ENCODE data around the gene PEX14.

PEX14 gene

DNA sequence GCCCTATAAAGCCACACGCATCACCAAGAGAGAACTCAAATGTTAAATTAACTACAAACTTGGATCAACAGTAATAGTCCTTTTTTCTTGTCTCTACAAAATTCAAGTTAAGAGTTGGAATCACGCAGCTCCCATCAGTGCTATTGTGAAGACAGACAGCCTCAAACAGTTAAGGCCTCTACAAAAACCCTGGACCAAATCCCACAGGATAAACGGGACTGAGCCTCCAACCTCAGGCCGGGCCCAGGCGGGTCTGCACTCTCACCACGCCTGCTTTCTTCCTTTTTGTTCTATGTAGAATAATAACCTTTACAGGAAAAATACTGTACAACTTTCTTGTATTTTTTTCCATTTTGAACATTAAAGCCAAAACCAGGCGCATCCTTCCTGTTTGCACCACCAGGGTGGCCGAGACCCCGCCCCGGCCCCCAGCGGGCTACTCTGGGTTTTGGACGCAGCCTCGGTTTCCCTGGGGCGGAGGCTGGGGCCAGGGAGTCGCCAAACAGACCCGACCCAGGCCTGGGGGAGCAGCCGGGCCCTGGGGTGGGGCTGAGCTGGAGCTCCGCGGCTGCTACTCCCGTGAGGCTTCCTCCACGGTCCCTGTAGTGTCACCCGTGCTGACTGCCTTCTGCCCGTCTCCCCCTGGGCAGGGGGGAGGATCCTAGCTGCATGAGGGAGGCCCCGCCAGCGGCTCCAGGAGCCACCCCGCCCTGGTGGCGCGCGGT, 163.2 kb downstream of the PEX14 start:
- no peak for DNase-seq

GRCh38 chr1:10638559-10639005, 163.8 kb downstream of the PEX14 start:
- no peak for DNase-seq

GRCh38 chr1:10639011-10639774, 164.4 kb downstream of the PEX14 start:
- DNase-seq: no peak

DNA sequence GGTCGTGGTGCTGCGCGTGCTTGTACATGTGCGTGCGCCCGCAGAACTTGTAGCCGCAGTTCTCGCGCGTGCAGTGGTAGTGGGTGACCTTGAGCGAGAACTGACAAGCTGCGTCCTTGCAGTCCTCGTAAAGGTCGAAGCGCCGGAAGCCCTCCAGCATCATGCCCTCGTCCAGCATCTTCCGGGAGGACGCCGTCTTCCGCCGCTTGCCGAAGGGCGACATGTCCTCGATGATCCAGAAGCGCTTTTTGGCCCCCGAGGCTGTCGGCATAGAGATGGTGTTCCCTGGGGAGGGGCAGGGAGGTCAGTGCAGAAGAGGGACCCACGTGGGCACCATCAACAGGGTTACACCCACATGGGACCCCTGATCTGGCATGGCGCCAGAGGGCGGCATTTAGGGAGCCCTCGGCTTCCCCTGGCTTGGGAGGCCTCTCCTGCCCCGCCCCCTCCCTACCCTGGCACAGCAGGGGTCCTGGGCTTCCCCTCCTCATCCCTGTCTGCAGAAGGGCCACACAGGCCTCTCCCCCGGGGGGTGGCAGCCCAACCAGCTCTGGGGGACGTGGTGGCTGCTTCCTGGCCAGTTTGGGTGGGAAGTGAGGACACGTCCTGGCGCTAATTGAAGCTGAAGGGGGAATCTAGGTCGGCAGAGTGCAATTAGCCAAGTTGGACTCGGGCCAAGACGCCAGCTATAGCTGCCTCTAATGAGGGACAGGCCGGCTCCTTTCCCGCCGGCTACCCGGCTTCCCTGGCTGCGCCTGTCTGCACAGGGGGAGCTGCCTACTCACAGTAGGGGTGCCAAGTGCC, 165.2 kb downstream of the PEX14 start:
- DNase-seq: no peak

DNA sequence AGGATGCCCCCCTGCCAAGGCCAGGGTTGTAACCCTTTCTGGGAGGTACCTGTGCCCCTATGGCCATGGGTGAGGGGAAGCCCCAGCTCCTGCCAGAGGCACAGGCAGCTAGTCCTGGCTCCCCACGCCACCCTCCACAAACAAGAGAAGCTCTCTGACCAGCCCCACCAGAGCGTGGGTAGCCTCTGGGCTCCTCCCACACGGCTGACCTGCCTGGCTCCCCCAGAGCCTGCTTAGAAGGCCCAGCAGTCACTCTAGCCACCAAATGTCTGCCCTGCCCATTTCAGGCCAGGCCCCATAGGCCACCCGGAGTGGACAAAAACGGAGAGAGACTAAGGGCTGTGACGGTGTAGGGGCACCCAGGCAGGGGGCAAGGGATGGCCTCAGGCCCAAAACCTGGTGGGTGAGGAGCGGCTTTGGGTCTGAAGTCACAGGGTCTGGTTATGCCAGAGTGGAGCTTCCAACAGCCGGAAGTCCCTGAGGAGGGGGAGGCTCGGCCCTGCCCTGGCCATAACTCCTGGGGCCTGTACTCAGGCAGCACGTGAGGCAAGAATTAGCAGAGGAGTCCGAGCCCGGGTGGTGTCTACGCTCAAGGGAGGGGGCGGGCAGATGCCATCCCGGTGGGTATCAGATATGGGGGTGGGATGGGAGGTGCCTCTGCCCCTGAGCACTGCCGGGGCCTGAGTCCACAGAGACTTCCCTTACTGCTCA, 166.2 kb downstream of the PEX14 start:
- DNase-seq: no peak

GRCh38 chr1:10641976-10642375, 167.2 kb downstream of the PEX14 start:
- DNase-seq: no peak

- DNase-seq: no peak
Observed at GRCh38 chr1:10642403-10643080, 167.8 kb downstream of the PEX14 start.

DNA sequence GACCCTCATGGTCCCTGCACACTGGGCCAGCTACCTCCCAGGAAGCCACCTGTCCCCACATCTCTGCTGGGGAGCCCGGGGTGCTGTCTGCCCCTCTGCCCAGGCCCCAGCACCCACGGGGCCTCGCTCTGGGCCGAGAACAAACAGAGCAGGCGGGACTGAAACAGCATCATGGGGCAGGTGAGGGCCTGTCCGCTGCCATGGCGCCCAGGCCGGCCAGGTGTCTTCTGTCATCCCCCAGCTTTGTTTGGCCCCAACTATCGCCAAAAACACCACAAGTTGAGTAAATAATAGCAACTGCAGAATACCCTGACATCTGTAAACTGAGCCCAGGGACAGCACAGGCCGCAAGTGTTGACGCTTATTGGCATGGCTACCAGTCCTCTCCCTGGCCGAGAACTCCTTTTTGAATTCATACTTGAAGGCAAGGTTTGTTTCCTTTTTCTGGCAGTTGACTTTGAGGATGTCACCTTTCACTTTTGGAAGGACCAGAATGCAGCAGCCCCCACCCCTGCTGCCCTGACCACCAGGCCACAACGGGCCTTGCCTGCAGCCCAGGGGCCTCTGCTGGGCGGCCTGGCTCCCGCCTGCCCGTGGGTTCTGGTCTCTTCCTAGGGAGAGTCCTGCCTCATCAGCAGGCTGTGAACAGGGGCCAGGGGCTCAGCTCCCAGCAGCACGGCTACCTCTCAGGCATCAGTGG, 169.0 kb downstream of the PEX14 start:
- DNase-seq: no peak

DNA sequence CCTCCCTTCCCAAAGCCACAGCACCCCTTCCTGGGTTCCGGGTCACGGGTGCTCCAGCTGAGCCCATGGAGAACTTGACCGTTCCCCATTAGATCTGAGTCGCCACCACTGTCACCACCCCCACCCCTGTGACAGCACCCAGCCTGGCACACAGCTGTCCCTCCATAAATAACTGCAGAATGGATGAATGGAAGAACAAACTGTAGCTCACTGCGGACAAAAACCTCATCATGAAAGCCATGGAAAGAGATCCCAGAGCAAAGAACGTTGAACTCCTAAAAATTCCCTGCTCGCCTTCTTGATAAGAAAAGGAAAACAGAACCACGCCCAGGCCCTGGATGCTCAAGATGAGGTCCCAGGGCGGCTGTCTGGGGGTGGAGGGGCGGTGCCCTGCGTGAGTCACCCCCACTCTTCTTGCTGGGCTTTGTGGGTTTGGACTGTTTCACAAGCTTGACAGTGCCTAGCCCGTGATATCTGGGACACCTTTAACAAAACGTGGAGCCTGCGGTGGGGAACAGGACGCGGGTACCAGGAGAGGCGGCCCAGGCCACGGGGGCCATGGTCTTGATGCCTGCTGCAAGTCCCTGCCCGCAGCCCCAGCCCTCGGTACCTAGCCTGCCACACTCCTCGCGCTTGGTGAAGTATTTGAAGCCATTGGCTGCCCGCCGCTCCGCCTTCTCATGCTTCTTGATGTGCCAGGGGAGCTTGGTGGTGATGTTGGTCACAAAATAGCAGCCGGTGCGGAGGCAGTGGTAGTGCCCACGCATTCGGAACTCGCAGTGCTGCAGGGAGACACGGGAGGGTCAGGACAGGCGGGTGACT, 169.8 kb downstream of the PEX14 start:
- DNase-seq: no peak

DNA sequence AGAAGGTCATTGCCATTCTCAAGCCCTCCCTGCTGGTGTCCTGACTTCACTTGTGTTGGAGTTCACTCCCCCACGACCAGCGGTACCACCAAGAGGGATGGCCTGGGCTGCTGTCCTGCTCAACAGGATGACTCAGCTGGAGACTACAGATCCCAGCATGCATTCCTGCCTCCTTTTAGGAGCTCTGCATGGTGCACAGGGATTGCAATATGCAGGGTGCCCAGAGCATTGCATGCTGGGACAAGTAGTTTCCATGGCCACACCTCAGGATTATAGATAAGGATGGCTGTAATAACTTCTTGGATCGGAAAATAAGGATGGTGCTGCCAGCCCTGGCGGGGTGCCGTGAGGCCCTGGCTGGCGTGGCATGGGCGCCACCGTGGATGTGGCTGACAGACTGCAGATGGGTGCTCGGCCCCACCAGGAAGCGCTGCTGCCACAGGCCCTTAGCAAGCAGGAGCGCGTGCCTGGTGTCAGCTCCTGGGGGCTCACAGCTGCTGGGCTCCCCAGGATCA, 171.7 kb downstream of the PEX14 start:
- DNase-seq: no peak

DNA sequence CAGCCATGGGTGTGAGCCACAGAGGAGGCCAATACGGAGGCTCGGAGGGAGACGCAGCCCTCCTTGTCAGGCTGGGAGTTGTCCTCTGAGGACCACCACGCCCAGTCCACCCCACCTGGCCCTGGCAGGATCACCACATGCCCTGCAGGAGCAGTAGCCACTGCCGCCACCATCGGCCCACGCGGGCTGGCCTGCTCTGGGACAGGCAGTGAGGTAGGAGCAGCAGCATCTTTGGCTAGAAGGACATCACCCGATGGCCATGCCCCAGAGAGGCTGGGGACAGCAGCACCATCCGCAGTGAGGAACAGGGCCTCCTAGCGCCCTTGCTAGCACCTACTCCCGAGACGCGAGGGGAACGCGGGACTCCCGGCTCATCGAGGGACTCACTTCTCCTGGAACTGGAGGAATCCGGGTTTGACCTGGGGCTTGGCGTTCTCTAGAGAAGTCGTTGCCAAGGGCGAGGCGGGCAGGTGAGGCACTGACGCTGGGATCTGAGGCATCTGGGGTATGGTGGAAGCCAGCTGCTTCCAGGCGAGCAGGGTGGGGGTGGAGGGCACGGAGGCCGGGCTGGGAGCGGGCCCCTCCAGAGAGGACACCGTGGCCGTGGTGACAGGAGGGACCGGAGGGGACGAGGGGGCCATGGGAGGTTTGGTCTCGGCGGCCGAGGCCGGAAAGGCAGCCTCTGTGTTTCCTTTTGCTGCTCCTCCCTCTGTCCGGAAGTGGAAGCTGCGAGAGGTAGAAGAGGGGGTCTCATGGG, 172.8 kb downstream of the PEX14 start:
- DNase-seq: no peak

DNA sequence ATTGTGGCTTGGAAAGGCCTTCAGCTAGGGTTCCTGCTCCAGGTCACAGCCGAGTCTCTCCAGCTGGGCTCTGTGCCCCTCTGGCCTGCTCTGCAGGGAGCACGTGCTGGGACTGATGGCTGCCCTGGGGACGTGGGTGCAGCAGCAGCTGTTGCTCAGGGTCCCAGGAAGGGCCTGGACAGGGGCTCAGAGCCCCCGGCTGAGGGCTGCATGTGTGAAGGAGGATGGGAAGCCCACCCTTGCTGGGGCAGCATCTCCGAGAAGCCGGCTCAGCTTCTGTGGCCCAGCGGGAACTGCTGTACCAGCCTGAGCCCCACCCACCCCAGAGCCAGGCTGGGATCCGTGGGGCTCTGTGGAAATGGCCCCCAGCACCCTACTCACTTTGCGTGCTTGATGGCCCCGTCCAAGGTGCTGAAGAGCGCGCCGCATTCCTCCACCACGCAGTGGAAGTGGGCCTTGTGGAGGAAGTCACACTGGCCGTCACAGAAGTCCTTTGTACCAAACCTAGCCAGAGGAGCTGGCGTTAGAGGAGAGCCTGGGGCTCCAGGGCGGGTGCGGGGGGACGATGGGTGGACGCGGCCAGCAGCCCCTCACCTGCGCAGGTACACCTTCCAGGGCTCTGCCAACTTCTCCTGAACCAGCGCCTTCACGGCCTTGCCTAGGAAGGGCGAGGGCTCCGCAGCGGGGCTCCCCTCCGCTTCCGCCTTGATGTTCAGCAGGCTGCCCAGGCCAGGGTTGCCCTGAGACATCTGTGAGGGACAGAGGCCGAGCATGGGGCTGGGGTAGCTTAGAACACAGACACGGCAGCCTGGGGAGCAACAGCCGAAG, 174.2 kb downstream of the PEX14 start:
- DNase-seq: no peak

- no peak for DNase-seq
Observed at GRCh38 chr1:10649517-10650201, 174.9 kb downstream of the PEX14 start.

DNA sequence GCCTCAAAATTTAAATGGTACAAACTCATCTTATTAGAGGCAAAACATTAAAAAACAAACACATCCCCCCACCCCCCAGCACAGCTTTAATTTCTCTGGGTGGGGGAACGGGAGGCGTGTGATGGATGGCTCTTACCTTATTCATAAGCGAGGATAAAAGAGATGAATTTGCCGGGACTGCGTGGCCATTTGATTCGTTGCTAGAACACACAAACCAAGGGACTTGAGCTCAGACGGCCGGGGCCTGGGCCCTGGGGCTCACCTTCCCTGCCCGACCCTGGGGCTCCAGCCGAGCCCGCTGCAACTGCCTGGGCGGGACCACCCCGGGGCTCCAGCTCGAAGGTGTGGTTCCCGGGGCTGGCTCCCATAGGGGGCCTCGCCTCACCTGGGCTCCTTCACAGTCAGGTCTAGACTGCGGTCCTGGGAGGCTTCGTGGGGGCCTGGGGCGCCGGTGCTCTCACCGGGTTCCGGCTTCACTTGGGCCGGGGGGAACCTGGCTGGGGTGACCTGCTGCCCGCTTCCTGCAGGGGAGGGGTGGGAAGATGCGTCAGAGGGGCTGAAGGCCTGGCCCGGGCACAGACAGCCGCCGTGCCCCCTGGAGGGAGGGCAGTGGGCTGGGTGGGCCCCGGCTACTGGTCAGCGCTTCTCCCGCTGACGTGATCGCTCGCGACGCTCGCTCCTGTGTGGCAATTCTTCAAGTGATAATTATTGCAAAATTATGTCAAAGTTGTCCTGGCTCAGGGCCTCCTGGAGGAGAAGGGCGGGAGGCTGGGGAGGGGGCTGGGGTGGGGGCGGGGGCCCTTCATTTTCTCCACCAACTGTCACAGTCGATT, 176.0 kb downstream of the PEX14 start:
- no peak for DNase-seq

- DNase-seq: no peak
Observed at GRCh38 chr1:10651389-10651766, 176.6 kb downstream of the PEX14 start.

DNA sequence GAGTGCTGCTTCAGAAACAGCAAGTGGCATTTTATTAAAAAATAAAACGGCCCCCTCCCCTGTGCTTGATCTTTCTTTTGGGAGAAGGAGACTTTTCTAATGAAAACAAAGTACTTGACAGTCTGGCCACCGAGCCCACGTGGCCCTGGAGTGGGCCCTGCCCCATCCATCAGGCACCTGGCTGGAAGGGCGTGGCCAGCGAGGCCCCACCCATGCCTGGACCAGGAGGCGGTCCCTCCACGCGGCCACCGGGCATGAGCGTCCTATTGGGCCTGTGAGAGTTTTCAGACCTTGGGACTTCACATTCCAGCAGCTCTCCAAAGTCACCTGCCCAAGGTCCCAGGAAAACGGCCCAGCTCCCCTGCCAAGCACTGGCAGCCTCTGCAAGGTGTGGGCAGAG, 177.0 kb downstream of the PEX14 start:
- no peak for DNase-seq

- no peak for DNase-seq
Observed at GRCh38 chr1:10652626-10653025, 177.9 kb downstream of the PEX14 start.
